ENCODE measurements around the gene CEP112. TPM values are rescaled to one million over a fixed set of nuclear protein-coding genes. Genes with fewer than 3 reads are reported as not detected.
A peak's percentile ranks its signal among the peaks of the same experiment; 100 is the strongest.
"Not testable (repeated sequence)": the region's sequence is repeated elsewhere in the genome, so short reads cannot be mapped to it uniquely, and the experiment has no call there.

CEP112 gene
- total RNA-seq, 1 experiment from 2014 or later, result 2.8 TPM

DNA sequence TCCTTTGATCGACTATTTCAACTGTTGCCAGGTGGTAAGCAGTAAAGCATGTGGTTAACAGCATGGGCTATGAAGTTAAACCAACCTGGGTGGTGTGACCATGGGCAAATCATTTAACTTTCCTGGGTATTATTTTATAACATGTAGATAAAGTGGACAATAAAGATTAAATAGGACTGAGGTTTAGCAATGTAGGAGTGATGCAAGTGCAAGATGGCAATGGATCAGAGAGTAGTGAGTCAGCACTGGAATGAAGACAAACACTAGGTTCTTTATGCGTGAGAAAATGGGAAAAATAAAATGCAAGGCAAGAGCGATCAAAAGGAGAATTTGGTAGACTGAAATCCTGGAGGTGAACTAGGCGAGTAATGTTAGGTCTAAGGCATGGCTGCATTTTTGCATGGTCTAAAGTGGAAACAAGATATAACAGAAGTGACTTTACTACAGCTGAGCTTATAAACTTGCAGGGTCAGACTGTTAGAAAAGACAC, 408.0 kb downstream of the CEP112 start:
- peak; percentile 84 for DNase-seq (ENCODE audit: low read depth)

- DNase-seq (ENCODE audit: low read depth), result not testable (repeated sequence)
Observed at GRCh38 chr17:65782104-65782706, 409.7 kb downstream of the CEP112 start.

DNA sequence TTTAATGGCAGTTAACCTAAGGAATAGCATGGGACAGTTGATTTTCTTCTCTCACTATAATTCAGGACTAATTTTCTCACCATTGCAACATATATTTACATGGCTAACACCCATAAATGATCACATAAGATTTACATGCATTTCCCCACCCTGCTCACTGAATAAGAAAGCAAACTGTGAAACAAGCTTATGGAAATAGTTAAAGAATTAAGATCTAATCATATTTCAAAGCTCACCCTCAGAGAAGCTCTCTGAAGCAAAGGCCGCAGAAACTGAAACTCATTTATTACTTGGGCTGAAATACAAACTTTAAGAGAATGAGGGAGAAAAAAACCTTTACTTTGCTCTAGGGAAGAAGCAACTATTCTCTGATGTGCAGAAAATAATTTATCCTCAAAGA, 411.8 kb downstream of the CEP112 start:
- no peak for DNase-seq (ENCODE audit: low read depth)

- DNase-seq (ENCODE audit: low read depth), result no peak
Observed at GRCh38 chr17:65776890-65777289, 415.0 kb downstream of the CEP112 start.

DNA sequence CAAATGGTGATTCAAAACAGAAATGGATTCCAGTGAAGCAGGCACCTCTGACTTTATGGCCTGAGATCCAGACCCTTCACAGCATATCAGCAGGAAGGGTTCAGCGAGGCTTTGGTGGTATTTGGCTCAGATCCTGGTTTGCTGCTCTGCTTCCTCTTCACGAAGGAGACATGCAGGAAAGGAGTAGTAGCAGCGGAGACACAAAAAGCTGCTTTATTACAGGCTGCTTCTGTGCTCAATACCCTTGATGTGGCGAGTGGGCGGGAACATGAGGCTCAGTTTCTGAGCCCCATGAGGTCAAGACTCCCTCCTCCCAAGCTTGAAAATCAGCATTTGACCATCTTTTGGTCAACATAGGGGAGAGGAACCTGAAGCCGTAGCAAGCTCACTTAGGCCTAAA, 417.1 kb downstream of the CEP112 start:
- no peak for DNase-seq (ENCODE audit: low read depth)

GRCh38 chr17:65772989-65773388, 418.9 kb downstream of the CEP112 start:
- no peak for DNase-seq (ENCODE audit: low read depth)

GRCh38 chr17:65771704-65772103, 420.2 kb downstream of the CEP112 start:
- no peak for DNase-seq (ENCODE audit: low read depth)

DNA sequence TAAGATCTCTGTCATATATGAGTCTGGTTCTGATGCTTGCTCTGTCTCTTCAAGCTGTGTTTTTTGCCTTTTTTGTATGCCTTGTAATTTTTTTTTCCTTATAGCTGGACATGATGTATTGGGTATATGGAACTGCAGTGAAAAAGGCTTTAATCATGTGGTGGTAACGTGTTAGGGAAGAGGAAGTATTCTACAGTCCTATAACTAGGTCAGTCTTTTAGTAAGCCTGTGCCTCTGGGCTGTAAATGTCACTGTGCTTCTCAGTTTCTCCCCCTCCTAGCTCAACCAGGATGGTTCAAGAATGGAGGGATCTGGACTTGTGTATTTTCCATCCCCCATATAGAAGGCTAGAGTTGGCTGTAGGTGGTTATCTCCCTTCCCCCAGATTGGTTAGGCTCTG, 428.1 kb downstream of the CEP112 start:
- DNase-seq (ENCODE audit: low read depth), result no peak

GRCh38 chr17:65762973-65763372, 429.0 kb downstream of the CEP112 start:
- DNase-seq (ENCODE audit: low read depth), result no peak

DNA sequence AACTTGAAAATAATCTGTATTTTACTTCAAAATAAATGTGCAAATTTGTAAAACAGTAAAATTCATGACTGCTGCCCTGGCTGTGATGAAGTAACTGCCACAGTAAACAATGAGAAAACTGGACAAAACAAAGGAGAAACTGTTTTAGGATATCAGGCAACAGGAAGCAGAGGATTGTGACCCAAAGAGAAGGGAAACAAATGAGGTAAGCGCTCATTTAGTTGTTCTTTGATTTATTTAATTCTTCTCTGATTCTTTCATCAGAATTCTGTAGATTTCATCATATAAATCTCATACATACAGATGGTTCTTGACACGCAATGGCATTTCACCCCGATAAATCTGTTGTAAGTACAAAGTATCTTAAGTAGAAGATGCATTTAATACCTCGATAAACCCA, 432.4 kb downstream of the CEP112 start:
- DNase-seq (ENCODE audit: low read depth), result no peak

- DNase-seq (ENCODE audit: low read depth), result no peak
Observed at GRCh38 chr17:65756760-65757159, 435.2 kb downstream of the CEP112 start.

DNA sequence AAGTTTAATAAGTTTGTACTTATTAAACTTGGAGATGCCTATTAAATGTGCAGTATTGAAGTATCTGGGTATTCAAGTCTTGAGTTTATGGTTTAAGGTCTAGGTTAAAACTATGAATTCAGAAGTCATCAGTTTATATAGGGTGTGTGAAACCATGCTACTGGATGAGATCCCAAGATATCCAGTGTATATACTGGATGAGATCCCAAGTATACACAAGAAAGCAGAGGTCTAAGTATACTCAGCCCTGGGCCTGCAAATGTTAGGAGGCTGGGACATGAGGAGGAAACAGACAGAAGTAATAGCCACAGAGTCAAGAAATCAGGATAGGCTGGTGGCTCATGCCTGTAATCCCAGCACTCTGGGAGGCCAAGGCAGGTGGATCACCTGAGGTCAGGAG, 436.1 kb downstream of the CEP112 start:
- DNase-seq (ENCODE audit: low read depth), result no peak

- DNase-seq (ENCODE audit: low read depth), result no peak
Observed at GRCh38 chr17:65754630-65755029, 437.3 kb downstream of the CEP112 start.

GRCh38 chr17:65754081-65754480, 437.9 kb downstream of the CEP112 start:
- no peak for DNase-seq (ENCODE audit: low read depth)

DNA sequence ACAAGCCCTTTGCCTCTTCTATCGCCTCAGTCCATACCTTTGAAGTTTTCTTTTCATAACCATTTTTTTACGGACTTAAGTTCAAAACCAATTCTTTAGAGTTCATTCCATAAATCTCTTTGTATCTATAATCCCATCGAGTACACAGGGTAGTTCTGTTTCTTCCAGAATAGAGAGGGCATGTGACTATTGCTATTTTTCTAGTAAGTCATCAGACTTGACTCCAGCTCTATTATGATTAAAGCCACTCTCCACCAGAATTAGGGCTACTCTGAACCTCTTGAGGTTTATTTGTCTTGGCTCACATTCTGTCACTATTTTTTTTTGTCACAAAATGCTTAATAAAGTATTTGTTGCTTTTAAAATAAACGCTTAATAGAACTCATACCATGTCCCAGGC, 438.6 kb downstream of the CEP112 start:
- DNase-seq (ENCODE audit: low read depth), result no peak

DNA sequence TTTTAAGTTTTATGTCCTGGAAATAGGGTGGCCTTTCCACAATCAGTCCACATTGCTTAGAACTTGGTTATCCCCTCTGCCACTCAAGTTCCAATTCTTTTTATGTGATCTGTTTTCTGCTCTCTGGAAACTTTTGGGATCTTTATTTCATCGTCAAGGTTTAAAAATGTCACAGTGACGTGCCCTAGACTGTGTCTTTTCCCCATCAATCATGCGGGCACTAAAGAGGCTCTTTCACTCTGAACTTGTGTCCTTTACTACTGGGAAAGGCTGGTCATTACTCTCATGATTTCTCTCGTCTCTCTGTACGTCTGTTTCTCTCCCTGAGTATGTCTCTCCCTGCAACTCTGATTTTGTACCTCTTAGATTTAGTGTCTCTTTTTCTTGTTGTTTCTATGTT, 440.7 kb downstream of the CEP112 start:
- DNase-seq (ENCODE audit: low read depth), result no peak

GRCh38 chr17:65750631-65751115, 441.3 kb downstream of the CEP112 start:
- DNase-seq (ENCODE audit: low read depth), result peak; percentile 96

- no peak for DNase-seq (ENCODE audit: low read depth)
Observed at GRCh38 chr17:65750166-65750565, 441.8 kb downstream of the CEP112 start.

- peak; percentile 38 for DNase-seq (ENCODE audit: low read depth)
Observed at GRCh38 chr17:65749479-65749878, 442.5 kb downstream of the CEP112 start.

DNA sequence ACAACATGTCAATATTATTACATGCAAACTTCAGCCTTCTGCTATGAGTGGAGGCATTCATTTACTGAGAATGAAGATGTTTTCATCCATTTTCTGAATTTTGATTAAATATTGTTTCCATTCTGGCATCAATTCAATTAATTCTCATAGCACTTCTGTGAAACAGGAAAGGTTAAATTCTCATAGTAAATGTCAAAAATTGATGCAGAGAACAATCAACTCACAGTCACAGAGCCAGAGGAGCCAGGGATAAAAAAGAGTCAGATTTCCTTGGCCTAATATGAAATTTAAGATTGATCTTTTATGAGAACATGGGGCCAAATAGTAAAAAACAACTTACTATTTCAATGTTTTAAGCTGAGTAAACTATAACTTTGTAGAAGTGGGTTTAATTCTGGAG, 446.7 kb downstream of the CEP112 start:
- no peak for DNase-seq (ENCODE audit: low read depth)

DNA sequence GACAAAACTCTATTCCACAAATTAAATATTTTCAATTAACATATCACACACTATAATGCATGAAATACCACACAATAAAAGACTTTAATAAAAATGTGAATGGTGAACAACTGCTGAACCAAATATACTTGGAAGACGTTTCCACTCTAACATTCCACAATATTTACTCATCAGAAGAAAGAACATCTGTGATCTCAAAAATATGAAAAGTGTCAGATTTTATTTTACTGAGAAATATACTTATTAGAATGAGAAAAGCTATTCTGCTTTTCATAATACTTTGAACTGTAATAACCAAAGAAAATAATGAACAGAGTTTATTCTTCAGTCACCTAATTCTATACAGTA, 448.7 kb downstream of the CEP112 start:
- DNase-seq (ENCODE audit: low read depth), result no peak

DNA sequence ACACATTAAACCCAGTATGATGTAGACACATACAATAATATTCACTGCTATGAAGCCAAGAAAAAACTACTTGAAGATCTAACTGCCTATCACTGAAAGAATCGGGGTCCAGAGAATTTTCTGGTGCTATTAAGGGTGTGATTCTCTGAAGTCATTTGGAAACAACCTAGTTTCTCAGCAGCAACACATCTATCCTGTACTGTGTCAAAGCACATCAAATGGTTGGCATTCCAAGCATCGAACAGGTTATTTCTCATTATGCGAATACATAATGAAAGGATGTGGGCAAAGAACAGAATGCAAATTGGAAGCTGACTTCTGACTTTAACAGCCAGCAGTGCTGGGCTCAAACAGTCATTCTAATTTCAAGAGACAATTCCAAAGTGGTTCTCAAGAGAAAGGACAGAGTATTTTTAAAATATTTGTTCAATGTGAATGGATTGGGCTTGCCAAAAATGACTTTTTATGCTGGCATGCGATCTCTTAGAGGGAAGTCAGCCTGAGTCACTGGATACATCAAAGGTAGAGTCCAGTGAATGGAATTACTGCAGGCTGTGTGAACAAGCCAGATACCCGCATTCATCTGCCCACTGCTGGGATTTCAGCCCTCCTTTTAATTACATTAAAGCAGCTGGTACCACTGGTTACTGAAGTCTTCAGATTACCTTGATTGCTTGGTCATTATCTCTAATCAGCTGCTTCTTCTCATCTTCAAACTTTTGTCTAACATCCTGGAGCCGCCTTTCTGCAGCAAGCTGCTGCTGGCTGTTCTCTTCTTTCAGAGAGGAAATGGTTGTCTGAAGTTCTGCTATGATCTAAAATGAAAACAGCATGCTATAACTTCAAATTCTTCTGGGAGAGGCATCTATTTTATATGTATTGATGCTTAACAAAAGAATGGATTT, 449.3 kb downstream of the CEP112 start:
- peak; percentile 72 for DNase-seq (ENCODE audit: low read depth)

- DNase-seq (ENCODE audit: low read depth), result no peak
Observed at GRCh38 chr17:65741710-65742109, 450.2 kb downstream of the CEP112 start.
